Body of pancreas (tissue), 4 donors: ENCODE measurements around the gene C9orf40.

Experiments
- CTCF ChIP-seq, 7 experiments: fragments of 450-650 bp in 4 of 7; fragments of 200-600 bp in 3 of 7; sonication (generic) in 3 of 7; IDR thresholded peaks; one replicate each; pipeline ENCODE4 v1.5.1; 2016 to 2019; ENCODE audit warnings: antibody characterized with exemption in 7 of 7
- POLR2A ChIP-seq, 3 donors: fragments of 450-650 bp; IDR thresholded peaks; one replicate each; pipeline ENCODE4 v1.6.1; 2016; ENCODE audit warnings: antibody characterized with exemption in 3 of 3, mild to moderate bottlenecking in 2 of 3

DNA sequence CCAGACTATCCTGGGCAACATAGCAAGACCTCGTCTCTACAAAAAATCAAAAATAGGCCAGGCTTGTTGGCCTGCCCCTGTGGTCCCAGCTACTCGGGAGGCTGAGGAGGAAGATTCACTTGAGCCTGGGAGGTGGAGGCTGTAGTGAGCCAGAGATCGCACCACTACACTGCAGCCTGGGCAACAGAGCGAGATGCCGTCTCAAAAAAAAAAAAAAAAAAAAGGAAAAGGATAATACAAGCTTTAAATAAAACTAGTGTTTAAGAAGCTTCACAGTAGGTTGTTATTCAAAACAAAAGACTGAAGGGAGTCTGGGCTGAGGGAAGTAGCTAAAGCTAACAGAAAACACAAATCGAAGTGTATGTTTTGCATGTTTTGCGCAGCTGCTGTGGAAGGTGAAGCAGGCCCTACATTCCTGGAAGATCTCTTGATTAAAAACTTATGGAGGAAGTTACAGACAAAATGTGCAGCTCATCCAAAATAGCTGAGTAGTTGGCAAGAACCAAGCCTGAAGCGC, 581 bp upstream of the C9orf40 start:
- no peak for TF ChIP-seq CTCF (IDR thresholded peaks at IDR 0.05)
- TF ChIP-seq POLR2A (IDR thresholded peaks at IDR 0.05), result no peak
